HepG2 (cell line): ENCODE data around the gene CDK6. TPM values are rescaled to one million over a fixed set of nuclear protein-coding genes. Genes with fewer than 3 reads are reported as not detected.

ENCODE experiments used
- ATAC-seq: fragments of 200-7000 bp; cut with Tn5 transposase; 3 replicates; pipeline ENCODE4 v1.9.1; 2020; ENCODE audit warnings: mild to moderate bottlenecking, moderate library complexity
- BruUV-seq: library from RNA; stranded (reverse); fragments of 400-500 nt; replicated peaks from 2 replicates; lab custom pipeline; 2021; lab: Mats Ljungman, UMichigan
- CTCF ChIA-PET: fragments of 300-600 bp; formaldehyde crosslinking; extraction: SDS; loops from one replicate; lab custom pipeline; 2021; ENCODE audit warnings: low total read pairs, inconsistent platforms, low intra/inter-chr PET ratio; lab: Yijun Ruan, JAX
- POLR2A ChIA-PET: fragments of 350-600 bp; sonication (Branson Sonifier 250); formaldehyde crosslinking; loops from one replicate; lab custom pipeline; 2020; ENCODE audit warnings: antibody characterized with exemption, inconsistent platforms; lab: Yijun Ruan, JAX
- DNase-seq: peaks from one replicate; pipeline ENCODE4 v3.0.0-alpha.2; 2015; ENCODE audit warnings: low spot score
- FAIRE-seq: peaks from 3 replicates; lab custom pipeline; 2011; peaks lifted over from hg19 to GRCh38; lab: Jason Lieb, UNC
- H2AFZ ChIP-seq: one replicate; pipeline ENCODE4 v1.6.1; 2011; ENCODE audit warnings: low read length, inconsistent platforms
- H3K27ac ChIP-seq: fragments of 300-600 bp; 3 replicates; pipeline ENCODE4 v1.8.0; 2011; ENCODE audit warnings: mixed run types, mild to moderate bottlenecking, mixed read lengths, low read length, inconsistent platforms; ENCODE audit not compliant: insufficient read depth; ENCODE audit errors: extremely low read length
- H3K27me3 ChIP-seq, 2 experiments: fragments of 200-600 bp in 1 of 2; 2 replicates in 1 of 2; 3 replicates in 1 of 2; pipeline versions ENCODE4 v1.6.0 to v1.8.0; 2011; ENCODE audit warnings: low read length in 2 of 2, mild to moderate bottlenecking in 2 of 2, moderate library complexity in 2 of 2, inconsistent platforms in 1 of 2; ENCODE audit not compliant: insufficient read depth in 2 of 2, control insufficient read depth in 1 of 2
- H3K36me3 ChIP-seq, 2 experiments: fragments of 200-600 bp in 1 of 2; replicated peaks in 1 of 2; 2 replicates in 1 of 2; 3 replicates in 1 of 2; pipeline versions ENCODE4 v1.5.1 to v1.8.0; 2011; ENCODE audit warnings: low read length in 2 of 2, inconsistent platforms in 1 of 2; ENCODE audit not compliant: insufficient read depth in 2 of 2, control insufficient read depth in 1 of 2
- H3K4me1 ChIP-seq: 2 replicates; pipeline ENCODE4 v1.5.1; 2012; ENCODE audit warnings: low read length, inconsistent platforms; ENCODE audit not compliant: insufficient read depth
- H3K4me2 ChIP-seq: 2 replicates; pipeline ENCODE4 v1.6.0; 2011; ENCODE audit warnings: low read depth, low read length, inconsistent platforms
- H3K4me3 ChIP-seq, 3 experiments: fragments of 200-600 bp in 1 of 3; sonication (generic), shearing (Covaris generic) in 1 of 3; replicated peaks in 1 of 3; 2 replicates each; pipeline ENCODE4 v1.5.1; 2011 to 2016; ENCODE audit warnings: low read length in 3 of 3, inconsistent platforms in 2 of 3, low read depth in 2 of 3, mild to moderate bottlenecking in 2 of 3, control low read depth in 1 of 3, mixed read lengths in 1 of 3; ENCODE audit not compliant: insufficient read depth in 1 of 3
- H3K79me2 ChIP-seq: one replicate; pipeline ENCODE4 v1.6.1; 2011; ENCODE audit warnings: low read length, inconsistent platforms; ENCODE audit not compliant: insufficient read depth
- H3K9ac ChIP-seq: 2 replicates; pipeline ENCODE4 v1.6.0; 2011; ENCODE audit warnings: mild to moderate bottlenecking, low read depth, low read length, inconsistent platforms; ENCODE audit not compliant: insufficient read depth
- H3K9me3 ChIP-seq: 2 replicates; pipeline ENCODE4 v1.5.1; 2012; ENCODE audit warnings: mild to moderate bottlenecking, low read length
- H4K20me1 ChIP-seq: 2 replicates; pipeline ENCODE4 v1.6.0; 2011; ENCODE audit warnings: inconsistent platforms, mild to moderate bottlenecking, low read length, moderate library complexity; ENCODE audit not compliant: insufficient read depth
- CENPT ChIP-seq: sonication (generic); formaldehyde crosslinking; IDR thresholded peaks from 2 replicates; pipeline ENCODE4 v1.8.0; 2022; ENCODE audit warnings: low read depth, mild to moderate bottlenecking, moderate library complexity, missing genetic modification reagents
- CTCF ChIP-seq: sonication (generic); formaldehyde crosslinking; IDR thresholded peaks from 2 replicates; pipeline ENCODE4 v1.5.0; 2020; ENCODE audit warnings: mild to moderate bottlenecking, missing genetic modification reagents, moderate library complexity
- EED ChIP-seq: sonication (generic); formaldehyde crosslinking; IDR thresholded peaks from 2 replicates; pipeline ENCODE4 v1.5.0; 2020; ENCODE audit warnings: mild to moderate bottlenecking, missing genetic modification reagents
- HIVEP1 ChIP-seq: sonication (generic); formaldehyde crosslinking; IDR thresholded peaks from 2 replicates; pipeline ENCODE4 v1.4.0; 2020; ENCODE audit warnings: mild to moderate bottlenecking, missing genetic modification reagents
- NFE2L1 ChIP-seq: sonication (generic); formaldehyde crosslinking; IDR thresholded peaks from 2 replicates; pipeline ENCODE4 v1.4.0; 2020; ENCODE audit warnings: missing genetic modification reagents, mild to moderate bottlenecking, borderline replicate concordance
- NFRKB ChIP-seq: fragments of 450-650 bp; IDR thresholded peaks from 2 replicates; pipeline ENCODE4 v1.6.1; 2017
- RCOR2 ChIP-seq: IDR thresholded peaks from 2 replicates; pipeline ENCODE4 v1.6.1; 2016; ENCODE audit warnings: missing biosample characterization, missing genetic modification reagents
- RELA ChIP-seq: sonication (generic); formaldehyde crosslinking; IDR thresholded peaks from 2 replicates; pipeline ENCODE4 v1.4.0; 2020; ENCODE audit warnings: missing genetic modification reagents
- SNAPC5 ChIP-seq: sonication (generic); formaldehyde crosslinking; IDR thresholded peaks from 2 replicates; pipeline ENCODE4 v1.8.1; 2023; ENCODE audit warnings: mild to moderate bottlenecking, missing genetic modification reagents, borderline replicate concordance
- TIGD3 ChIP-seq: sonication (generic); formaldehyde crosslinking; IDR thresholded peaks from 2 replicates; pipeline ENCODE4 v1.5.1; 2020; ENCODE audit warnings: mild to moderate bottlenecking, missing genetic modification reagents, borderline replicate concordance
- TOE1 ChIP-seq: sonication (generic); formaldehyde crosslinking; IDR thresholded peaks from 2 replicates; pipeline ENCODE4 v1.4.0; 2020; ENCODE audit warnings: mild to moderate bottlenecking, missing genetic modification reagents
- ZNF549 ChIP-seq: sonication (generic); formaldehyde crosslinking; IDR thresholded peaks from 2 replicates; pipeline ENCODE4 v1.5.0; 2020; ENCODE audit warnings: missing genetic modification reagents
- whole genome bisulfite sequencing: methylation state at CpG from one replicate; pipeline ENCODE4 v1.1.6; 2017; ENCODE audit warnings: low lambda C conversion rate; 5-methylcytosine and 5-hydroxymethylcytosine counted together
- in situ Hi-C: cut with HindIII; loops from 2 replicates; pipeline ENCODE4 v1.10.0; 2017; ENCODE audit warnings: low pct_unique_long_range_greater_than_20kb; ENCODE audit not compliant: extremely low pct_ligation_motif_present
- intact Hi-C: fragments of 100-400 bp; cut with micrococcal nuclease; formaldehyde crosslinking; loops from one replicate; pipeline ENCODE4 v1.10.0; 2022; ENCODE audit not compliant: unreplicated experiment
- polyA plus RNA-seq, 8 experiments: library from polyadenylated mRNA; depleted of rRNA in 3 of 8; stranded (reverse) in 7 of 8; unstranded in 1 of 8; fragments of >200 nt; fragmentation: Illumina TruSeq in 4 of 8; extraction: Trizol in 4 of 8; gene quantifications; 2 replicates each; pipeline versions ENCODE4 v1.2.1 to v1.2.3, GENCODE V29; 2011 to 2016; ENCODE audit warnings: low read depth in 4 of 8, missing spikeins in 1 of 8, mixed read lengths in 1 of 8; ENCODE audit not compliant: insufficient read depth in 1 of 8
- total RNA-seq, 5 experiments: library from RNA; depleted of rRNA; stranded (reverse); fragments of >200 nt; fragmentation: Illumina TruSeq; extraction: Trizol; gene quantifications; 2 replicates each; pipeline ENCODE4 v1.2.3, GENCODE V29; 2016; ENCODE audit warnings: low read depth in 1 of 5

Gene CDK6
- total and polyA plus RNA-seq, 2 of the 13 experiments (the other 11 are each of a cell fraction or from before 2014, with no cell fraction given), result 34.6 to 90.8 TPM

GRCh38 chr7:92755680-92756079 lies 80.7 kb downstream of the CDK6 start:
- no TSS peak for BruUV-seq
- DNase-seq (no peak), ATAC-seq (no peak), FAIRE-seq (no peak)
- Histone ChIP-seq H3K9ac (no peak overlapping the region), H3K27ac (no peak overlapping the region), H3K4me3 (no peak overlapping the region), H3K27me3 (no peaks in the 10 kb centered on the region), H4K20me1 (no peaks in the 10 kb centered on the region), H3K36me3 (peaks cover 7 to 47% of the 10 kb centered on the region in 2 experiments; a peak in 3 of 5 replicates), H3K4me1 (peaks cover 34% of the 10 kb centered on the region), H3K9me3 (no peaks in the 10 kb centered on the region), H3K4me2 (no peak overlapping the region), H3K79me2 (peaks cover 70% of the 10 kb centered on the region), H2AFZ (no peak overlapping the region)
- in situ Hi-C loops, result no loop called here
- ChIA-PET POLR2A (no interaction called here), CTCF (no interaction called here)
- no peak for TF ChIP-seq EED (CRISPR knock-in tag)
- no peak for TF ChIP-seq RELA (CRISPR knock-in tag)
- no peak for TF ChIP-seq NFE2L1
- TF ChIP-seq TOE1 (CRISPR knock-in tag), result no peak
- no peak for TF ChIP-seq ZNF549
- no peak for TF ChIP-seq TIGD3 (CRISPR knock-in tag)
- no peak for TF ChIP-seq CTCF (CRISPR knock-in tag)
- TF ChIP-seq CENPT, result no peak
- no peak for TF ChIP-seq SNAPC5
- TF ChIP-seq RCOR2 (CRISPR knock-in tag), result no peak
- no peak for TF ChIP-seq HIVEP1 (CRISPR knock-in tag)
- TF ChIP-seq NFRKB, result no peak
- WGBS, result 87% methylated on average over 3 of the region's 4 CpGs
- intact Hi-C loops, result no loop called here
